Mesenchymal stem cell (in vitro differentiated cells and primary cell): ENCODE results near the gene ROCK2.
A peak's percentile ranks its signal among the peaks of the same experiment; 100 is the strongest.
"Not testable (repeated sequence)": the region's sequence is repeated elsewhere in the genome, so short reads cannot be mapped to it uniquely, and the experiment has no call there.

Source experiments
- DNase-seq: peaks from one replicate; pipeline ENCODE4 v3.0.0-alpha.2; 2013
- H2AFZ ChIP-seq: one replicate; pipeline ENCODE4 v1.6.1; 2013; ENCODE audit warnings: low read depth, mild to moderate bottlenecking, control low read depth, inconsistent platforms, low read length, moderate library complexity
- H2AK5ac ChIP-seq: 2 replicates; pipeline ENCODE4 v1.6.1; 2013; ENCODE audit warnings: low read length, moderate library complexity, mild to moderate bottlenecking, inconsistent platforms; ENCODE audit not compliant: severe bottlenecking
- H2BK120ac ChIP-seq: one replicate; pipeline ENCODE4 v1.6.1; 2013; ENCODE audit warnings: low read depth, mild to moderate bottlenecking, inconsistent platforms, low read length, moderate library complexity
- H2BK12ac ChIP-seq, 2 experiments: one replicate each; pipeline ENCODE4 v1.6.1; 2013; ENCODE audit warnings: inconsistent platforms in 2 of 2, low read length in 2 of 2, mild to moderate bottlenecking in 2 of 2, moderate library complexity in 2 of 2, control low read depth in 1 of 2
- H2BK15ac ChIP-seq: one replicate; pipeline ENCODE4 v1.6.1; 2013; ENCODE audit warnings: mild to moderate bottlenecking, low read depth, inconsistent platforms; ENCODE audit not compliant: poor library complexity, severe bottlenecking
- H2BK5ac ChIP-seq: 2 replicates; pipeline ENCODE4 v1.6.1; 2013; ENCODE audit warnings: low read depth, mild to moderate bottlenecking, low read length, control low read depth, inconsistent platforms; ENCODE audit not compliant: poor library complexity, severe bottlenecking
- H3K14ac ChIP-seq, 2 experiments: one replicate each; pipeline ENCODE4 v1.6.1; 2013; ENCODE audit warnings: inconsistent platforms in 2 of 2, low read length in 2 of 2, control low read depth in 1 of 2, mild to moderate bottlenecking in 1 of 2, moderate library complexity in 1 of 2
- H3K18ac ChIP-seq, 2 experiments: one replicate each; pipeline ENCODE4 v1.6.1; 2013; ENCODE audit warnings: inconsistent platforms in 2 of 2, low read length in 2 of 2, control low read depth in 1 of 2, low read depth in 1 of 2, mild to moderate bottlenecking in 1 of 2
- H3K23ac ChIP-seq, 2 experiments: one replicate each; pipeline ENCODE4 v1.6.1; 2013; ENCODE audit warnings: inconsistent platforms in 2 of 2, low read length in 2 of 2, mild to moderate bottlenecking in 2 of 2, moderate library complexity in 2 of 2, control low read depth in 1 of 2
- H3K27ac ChIP-seq: 2 replicates; pipeline ENCODE4 v1.5.1; 2013; ENCODE audit warnings: mild to moderate bottlenecking, moderate library complexity, low read length, control low read depth, inconsistent platforms; ENCODE audit not compliant: poor library complexity, severe bottlenecking
- H3K27me3 ChIP-seq, 2 experiments: 2 replicates each; pipeline versions ENCODE4 v1.6.1 to v1.7.0; 2013; ENCODE audit warnings: low read length in 2 of 2, mild to moderate bottlenecking in 2 of 2, moderate library complexity in 2 of 2, control low read depth in 1 of 2, inconsistent platforms in 1 of 2; ENCODE audit not compliant: control insufficient read depth in 1 of 2, insufficient read depth in 1 of 2
- H3K36me3 ChIP-seq, 2 experiments: 2 replicates each; pipeline versions ENCODE4 v1.6.1 to v1.7.0; 2013; ENCODE audit warnings: low read length in 2 of 2, control low read depth in 1 of 2, inconsistent platforms in 1 of 2, low read depth in 1 of 2, mild to moderate bottlenecking in 1 of 2; ENCODE audit not compliant: insufficient read depth in 2 of 2, control insufficient read depth in 1 of 2
- H3K4ac ChIP-seq, 2 experiments: one replicate each; pipeline ENCODE4 v1.6.1; 2013; ENCODE audit warnings: inconsistent platforms in 2 of 2, low read length in 2 of 2, mild to moderate bottlenecking in 2 of 2, moderate library complexity in 2 of 2, control low read depth in 1 of 2, low read depth in 1 of 2
- H3K4me1 ChIP-seq: 2 replicates; pipeline ENCODE4 v1.6.1; 2013; ENCODE audit warnings: low read depth, low read length, control low read depth; ENCODE audit not compliant: control insufficient read depth, insufficient read depth
- H3K4me2 ChIP-seq: 2 replicates; pipeline ENCODE4 v1.6.1; 2013; ENCODE audit warnings: low read length, mild to moderate bottlenecking, inconsistent platforms; ENCODE audit not compliant: poor library complexity, severe bottlenecking
- H3K4me3 ChIP-seq, 2 experiments: 2 replicates each; pipeline versions ENCODE4 v1.5.1 to v1.7.0; 2013; ENCODE audit warnings: low read length in 2 of 2, mild to moderate bottlenecking in 2 of 2, control low read depth in 1 of 2, low read depth in 1 of 2; ENCODE audit not compliant: insufficient read depth in 1 of 2
- H3K79me1 ChIP-seq: replicated peaks from 2 replicates; pipeline ENCODE4 v1.6.1; 2013; ENCODE audit warnings: mild to moderate bottlenecking, control low read depth, low read length, inconsistent platforms; ENCODE audit not compliant: poor library complexity, severe bottlenecking
- H3K9ac ChIP-seq: 2 replicates; pipeline ENCODE4 v1.7.0; 2013; ENCODE audit warnings: mild to moderate bottlenecking, low read length, moderate library complexity
- H3K9me3 ChIP-seq: 2 replicates; pipeline ENCODE4 v1.7.0; 2013; ENCODE audit warnings: mild to moderate bottlenecking, low read length; ENCODE audit not compliant: control insufficient read depth
- H4K8ac ChIP-seq: one replicate; pipeline ENCODE4 v1.6.1; 2013; ENCODE audit warnings: inconsistent platforms, mild to moderate bottlenecking, low read length, moderate library complexity
- H4K91ac ChIP-seq: one replicate; pipeline ENCODE4 v1.6.1; 2013; ENCODE audit warnings: mild to moderate bottlenecking, low read length, inconsistent platforms
- WGBS: methylation state at CpG from one replicate; pipeline ENCODE4 v1.1.7; 2013; ENCODE audit warnings: mixed read lengths; 5-methylcytosine and 5-hydroxymethylcytosine counted together

ROCK2 gene

DNA sequence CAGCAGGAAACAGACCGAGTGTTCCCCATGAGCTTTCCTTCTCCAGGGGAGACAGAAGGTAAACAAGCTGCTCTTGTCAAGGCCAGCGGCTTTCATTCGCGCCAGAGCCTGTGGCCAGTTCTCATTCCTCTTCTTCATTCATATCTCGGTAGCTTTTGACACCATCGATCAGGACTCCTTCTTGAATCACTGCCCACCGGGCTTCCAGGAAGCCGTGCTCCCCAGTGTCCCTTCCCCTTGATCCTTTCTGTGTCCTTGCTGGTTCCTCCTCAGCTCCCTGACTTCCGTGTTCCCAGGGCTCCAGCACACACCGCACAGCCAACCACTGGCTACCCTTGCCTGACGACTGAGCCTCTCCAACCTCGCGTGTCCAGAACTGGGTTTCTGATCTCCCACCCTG, 175.1 kb downstream of the ROCK2 start:
- no peak for DNase-seq
- WGBS = 95% methylated on average over 13 of the region's 13 CpGs
- H4K91ac ChIP-seq = no peak overlapping the region

DNA sequence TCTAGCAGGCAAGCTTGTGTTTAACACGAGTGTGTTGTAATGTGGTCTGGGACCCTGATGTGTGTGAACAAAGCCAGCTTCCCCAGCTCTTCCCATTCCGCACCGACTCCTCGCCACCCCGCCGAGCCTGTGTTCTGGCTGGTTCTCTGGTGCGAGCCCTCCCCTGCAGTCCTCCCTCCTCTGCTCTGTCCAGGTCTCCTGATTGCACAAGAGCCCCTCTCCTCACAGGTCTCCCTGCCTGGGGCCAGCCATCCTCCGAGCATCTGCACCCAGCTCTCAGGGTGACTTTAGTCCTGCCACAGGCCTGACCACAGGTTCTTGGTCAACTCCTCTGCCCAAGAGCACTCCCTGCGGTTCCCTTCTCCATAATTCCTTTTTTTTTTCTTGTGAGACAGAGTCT, 175.9 kb downstream of the ROCK2 start:
- H3K4me3 ChIP-seq = no peak overlapping the region
- H3K18ac ChIP-seq = no peak overlapping the region
- H3K14ac ChIP-seq = peak overlapping the region in 1 of 2 experiments; percentile 5
- H3K36me3 ChIP-seq = peaks cover 0 to 5% of the 10 kb centered on the region in 2 experiments
- H3K27me3 ChIP-seq = no peaks in the 10 kb centered on the region
- H3K4ac ChIP-seq = no peak overlapping the region
- H2BK12ac ChIP-seq = no peak overlapping the region
- peaks cover 5% of the 10 kb centered on the region for H3K4me1 ChIP-seq
- no peak overlapping the region for H2AK5ac ChIP-seq
- no peak overlapping the region for H2BK5ac ChIP-seq
- no peak overlapping the region for H2AFZ ChIP-seq
- H2BK120ac ChIP-seq = no peak overlapping the region
- no peak overlapping the region for H3K9ac ChIP-seq
- no peak overlapping the region for H4K8ac ChIP-seq
- no peak overlapping the region for H3K27ac ChIP-seq
- no peak overlapping the region for H2BK15ac ChIP-seq
- no peak overlapping the region for H3K23ac ChIP-seq
- H3K4me2 ChIP-seq = no peak overlapping the region
- no peaks in the 10 kb centered on the region for H3K79me1 ChIP-seq
- no peak overlapping the region for H4K91ac ChIP-seq
- no peak for DNase-seq
- WGBS = 87% methylated on average over 8 of the region's 9 CpGs
- H3K9me3 ChIP-seq = no peaks in the 10 kb centered on the region

More for the DNA sequence above, 175.1 kb downstream of the ROCK2 start:
- Histone ChIP-seq H4K8ac (no peak overlapping the region), H3K27me3 (no peaks in the 10 kb centered on the region), H2BK15ac (no peak overlapping the region), H3K14ac (no peak overlapping the region), H3K18ac (no peak overlapping the region), H2AK5ac (no peak overlapping the region), H3K4ac (no peak overlapping the region), H3K79me1 (no peaks in the 10 kb centered on the region), H2BK12ac (peak overlapping the region in 1 of 2 experiments; percentile 3), H3K4me3 (no peak overlapping the region), H2AFZ (no peak overlapping the region), H3K27ac (no peak overlapping the region), H3K9ac (no peak overlapping the region), H3K4me2 (no peak overlapping the region), H3K4me1 (peaks cover 3% of the 10 kb centered on the region), H2BK5ac (no peak overlapping the region), H3K36me3 (no peaks in the 10 kb centered on the region), H2BK120ac (no peak overlapping the region), H3K9me3 (no peaks in the 10 kb centered on the region), H3K23ac (no peak overlapping the region)

DNA sequence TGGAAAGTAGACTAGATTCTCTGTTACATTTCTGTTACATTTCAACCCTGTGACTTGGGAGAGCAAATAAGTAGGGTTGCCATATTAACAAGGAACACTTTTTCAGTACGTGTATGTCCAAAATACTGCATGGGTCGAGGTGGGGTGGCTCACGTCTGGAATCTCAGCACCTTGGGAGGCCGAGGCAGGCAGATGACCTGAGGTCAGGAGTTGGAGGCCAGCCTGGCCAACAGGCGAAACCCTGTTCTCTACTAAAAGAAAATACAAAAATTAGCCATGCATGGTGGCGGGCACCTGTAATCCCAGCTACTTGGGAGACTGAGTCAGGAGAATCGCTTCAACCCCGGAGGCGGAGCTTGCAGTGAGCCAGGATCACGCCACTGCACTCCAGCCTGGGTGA, 178.0 kb downstream of the ROCK2 start:
- Histone ChIP-seq H3K27me3 (no peaks in the 10 kb centered on the region), H3K18ac (no peak overlapping the region), H2AK5ac (no peak overlapping the region), H2BK120ac (no peak overlapping the region), H2BK5ac (no peak overlapping the region), H2BK15ac (no peak overlapping the region), H3K9ac (no peak overlapping the region), H3K23ac (no peak overlapping the region), H3K4me1 (peaks cover 5% of the 10 kb centered on the region), H2BK12ac (no peak overlapping the region), H3K9me3 (no peaks in the 10 kb centered on the region), H3K14ac (no peak overlapping the region), H3K4me2 (no peak overlapping the region), H3K4me3 (no peak overlapping the region), H4K91ac (no peak overlapping the region), H3K4ac (no peak overlapping the region), H3K36me3 (peaks cover 0 to 11% of the 10 kb centered on the region in 2 experiments), H4K8ac (no peak overlapping the region), H2AFZ (no peak overlapping the region), H3K79me1 (no peaks in the 10 kb centered on the region), H3K27ac (no peak overlapping the region)
- 97% methylated on average over 10 of the region's 10 CpGs for WGBS
- DNase-seq = no peak

- not testable (repeated sequence) for H2BK120ac ChIP-seq, H4K8ac ChIP-seq, H3K27me3 ChIP-seq, H2AK5ac ChIP-seq, H3K4ac ChIP-seq, H3K4me2 ChIP-seq, H3K79me1 ChIP-seq, H3K27ac ChIP-seq, H3K9ac ChIP-seq, H3K14ac ChIP-seq, H2BK15ac ChIP-seq, H3K4me1 ChIP-seq, H3K9me3 ChIP-seq, H3K18ac ChIP-seq, H2BK12ac ChIP-seq, H4K91ac ChIP-seq, DNase-seq, H2AFZ ChIP-seq, H3K23ac ChIP-seq, H3K4me3 ChIP-seq, H2BK5ac ChIP-seq
- peaks cover 0 to 15% of the 10 kb centered on the region in 2 experiments for H3K36me3 ChIP-seq
- 98% methylated on average over 27 of the region's 28 CpGs for whole genome bisulfite sequencing
These were observed 179.4 kb downstream of the ROCK2 start for GRCh38 chr2:11165046-11165445.
